NCI-H1930 (cell line): Measurements from ENCODE around the gene ADIRF.
"Not testable (repeated sequence)": the region's sequence is repeated elsewhere in the genome, so short reads cannot be mapped to it uniquely, and the experiment has no call there.

Experiments used
- DNase-seq, 2 experiments: peaks; one replicate each; lab custom pipeline; 2025; lab: John Stamatoyannopoulos, UW

Gene ADIRF

GRCh38 chr10:86946213-86947155 lies 21.8 kb upstream of the ADIRF start:
- DNase-seq, result no peak

- DNase-seq, result not testable (repeated sequence)
Measured at GRCh38 chr10:86947806-86948205, 20.5 kb upstream of the ADIRF start.

GRCh38 chr10:86950349-86950748 lies 17.9 kb upstream of the ADIRF start:
- DNase-seq, result no peak

- no peak for DNase-seq
Measured at GRCh38 chr10:86951184-86951761, 17.0 kb upstream of the ADIRF start.

GRCh38 chr10:86952106-86952505 lies 16.2 kb upstream of the ADIRF start:
- DNase-seq, result no peak

GRCh38 chr10:86952697-86953096 lies 15.6 kb upstream of the ADIRF start:
- not testable (repeated sequence) for DNase-seq

- DNase-seq, result no peak
Measured at GRCh38 chr10:86953747-86954680, 14.3 kb upstream of the ADIRF start.

- DNase-seq, result no peak
Measured at GRCh38 chr10:86954681-86955500, 13.4 kb upstream of the ADIRF start.

- DNase-seq, result no peak
Measured at GRCh38 chr10:86955501-86956194, 12.6 kb upstream of the ADIRF start.

- no peak for DNase-seq
Measured at GRCh38 chr10:86956195-86956847, 12.0 kb upstream of the ADIRF start.

GRCh38 chr10:86956848-86957448 lies 11.3 kb upstream of the ADIRF start:
- DNase-seq, result no peak

GRCh38 chr10:86957471-86958115 lies 10.7 kb upstream of the ADIRF start, which contains the start of gene MMRN2:
TSS of gene MMRN2 (minus strand) at chr10:86957615. CDS start at chr10:86957541, 74 bp downstream.
- DNase-seq, result no peak

- no peak for DNase-seq
Measured at GRCh38 chr10:86958116-86958900, 10.0 kb upstream of the ADIRF start, which contains the start of gene SNCG. TSS of gene SNCG (plus strand) at chr10:86958599. CDS start at chr10:86958698, 99 bp downstream.

GRCh38 chr10:86958901-86959736 lies 9.2 kb upstream of the ADIRF start:
- DNase-seq, result no peak

GRCh38 chr10:86959737-86960002 lies 8.6 kb upstream of the ADIRF start:
- no peak for DNase-seq

GRCh38 chr10:86960003-86960862 lies 8.0 kb upstream of the ADIRF start:
- DNase-seq, result no peak
